NCI-H187 (cell line): ENCODE measurements around the gene C2CD2.
"Not testable (repeated sequence)": the region's sequence is repeated elsewhere in the genome, so short reads cannot be mapped to it uniquely, and the experiment has no call there.

Experiments used
- DNase-seq, 2 experiments: peaks; one replicate each; lab custom pipeline; 2025; lab: John Stamatoyannopoulos, UW

C2CD2 gene

GRCh38 chr21:41975391-41976272 is 21.8 kb upstream of the C2CD2 start:
- no peak for DNase-seq

- DNase-seq: no peak
Observed at GRCh38 chr21:41974752-41975053, 20.9 kb upstream of the C2CD2 start.

- DNase-seq: no peak
Observed at GRCh38 chr21:41973861-41974751, 20.3 kb upstream of the C2CD2 start.

- no peak for DNase-seq
Observed at GRCh38 chr21:41973427-41973831, 19.6 kb upstream of the C2CD2 start.

GRCh38 chr21:41972511-41973205 is 18.8 kb upstream of the C2CD2 start:
- DNase-seq: no peak

- DNase-seq: no peak
Observed at GRCh38 chr21:41971891-41972290, 18.1 kb upstream of the C2CD2 start.

GRCh38 chr21:41970751-41971653 is 17.2 kb upstream of the C2CD2 start:
- no peak for DNase-seq

- DNase-seq: no peak
Observed at GRCh38 chr21:41970106-41970391, 16.2 kb upstream of the C2CD2 start.

- no peak for DNase-seq
Observed at GRCh38 chr21:41967708-41968107, 13.9 kb upstream of the C2CD2 start.

GRCh38 chr21:41966872-41967621 is 13.2 kb upstream of the C2CD2 start:
- DNase-seq: no peak

GRCh38 chr21:41966041-41966833 is 12.4 kb upstream of the C2CD2 start:
- DNase-seq: no peak

GRCh38 chr21:41965461-41966013 is 11.7 kb upstream of the C2CD2 start:
- DNase-seq: no peak

GRCh38 chr21:41965045-41965444 is 11.2 kb upstream of the C2CD2 start:
- DNase-seq: no peak

GRCh38 chr21:41964171-41964570 is 10.4 kb upstream of the C2CD2 start:
- DNase-seq: no peak

GRCh38 chr21:41962425-41962966 is 8.7 kb upstream of the C2CD2 start:
- DNase-seq: no peak

- DNase-seq: no peak
Observed at GRCh38 chr21:41961753-41962152, 7.9 kb upstream of the C2CD2 start.

- DNase-seq: no peak
Observed at GRCh38 chr21:41961282-41961701, 7.5 kb upstream of the C2CD2 start.

GRCh38 chr21:41960386-41960785 is 6.6 kb upstream of the C2CD2 start:
- DNase-seq: no peak

- not testable (repeated sequence) for DNase-seq
Observed at GRCh38 chr21:41959697-41960096, 5.9 kb upstream of the C2CD2 start.
